GM23338 (cell line): Measurements from ENCODE around the gene C11orf98.

Experiments
- NANOG ChIP-seq: IDR thresholded peaks from 2 replicates; pipeline ENCODE4 v1.6.1; 2016; ENCODE audit warnings: antibody characterized with exemption, borderline replicate concordance
- ZNF114 ChIP-seq: fragments of 250-450 bp; sonication (Bioruptor Pico); IDR thresholded peaks from 2 replicates; pipeline ENCODE4 v1.5.0; 2020; ENCODE audit warnings: mild to moderate bottlenecking, moderate library complexity
- TF ChIP-seq, protein P1 (sequence below), 2 experiments: fragments of 200-600 bp in 1 of 2; sonication (generic) in 1 of 2; conservative IDR thresholded peaks; 2 replicates each; pipeline versions ENCODE4 v1.5.1 to v1.6.1; 2016 to 2017; ENCODE audit warnings: antibody characterized with exemption in 2 of 2, low read depth in 2 of 2, mild to moderate bottlenecking in 2 of 2, moderate library complexity in 1 of 2

DNA sequence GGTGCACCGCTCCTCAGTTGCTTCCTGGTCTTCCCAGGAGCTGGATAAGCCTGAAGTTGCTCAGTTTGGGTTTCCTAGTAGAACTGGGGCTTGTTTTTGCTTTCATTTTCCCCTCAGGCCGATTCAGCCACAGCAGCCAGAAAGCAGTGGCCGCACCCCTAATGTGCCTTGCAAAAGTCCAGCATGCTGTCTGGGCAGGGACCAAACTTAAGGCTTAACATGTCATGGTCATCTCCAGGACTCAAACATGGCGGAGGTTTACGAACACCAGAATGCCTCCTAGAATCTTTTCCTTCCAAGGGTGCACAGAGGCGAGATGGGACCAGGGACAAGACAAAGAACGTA lies 45.0 kb upstream of the C11orf98 start:
- no peak for TF ChIP-seq NANOG
- no peak for TF ChIP-seq ZNF114 (CRISPR knock-in tag)
- TF ChIP-seq, protein P1, sequence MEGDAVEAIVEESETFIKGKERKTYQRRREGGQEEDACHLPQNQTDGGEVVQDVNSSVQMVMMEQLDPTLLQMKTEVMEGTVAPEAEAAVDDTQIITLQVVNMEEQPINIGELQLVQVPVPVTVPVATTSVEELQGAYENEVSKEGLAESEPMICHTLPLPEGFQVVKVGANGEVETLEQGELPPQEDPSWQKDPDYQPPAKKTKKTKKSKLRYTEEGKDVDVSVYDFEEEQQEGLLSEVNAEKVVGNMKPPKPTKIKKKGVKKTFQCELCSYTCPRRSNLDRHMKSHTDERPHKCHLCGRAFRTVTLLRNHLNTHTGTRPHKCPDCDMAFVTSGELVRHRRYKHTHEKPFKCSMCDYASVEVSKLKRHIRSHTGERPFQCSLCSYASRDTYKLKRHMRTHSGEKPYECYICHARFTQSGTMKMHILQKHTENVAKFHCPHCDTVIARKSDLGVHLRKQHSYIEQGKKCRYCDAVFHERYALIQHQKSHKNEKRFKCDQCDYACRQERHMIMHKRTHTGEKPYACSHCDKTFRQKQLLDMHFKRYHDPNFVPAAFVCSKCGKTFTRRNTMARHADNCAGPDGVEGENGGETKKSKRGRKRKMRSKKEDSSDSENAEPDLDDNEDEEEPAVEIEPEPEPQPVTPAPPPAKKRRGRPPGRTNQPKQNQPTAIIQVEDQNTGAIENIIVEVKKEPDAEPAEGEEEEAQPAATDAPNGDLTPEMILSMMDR (conservative IDR thresholded peaks at IDR 0.05; ENCODE audit: low read depth in 2 of 2), result no peak
